GM12872 (cell line): ENCODE results near the gene CFAP161.

ENCODE experiments used
- TF ChIP-seq, protein P1 (sequence below): IDR thresholded peaks from 3 replicates; pipeline ENCODE4 v1.5.1; 2011; ENCODE audit warnings: low read depth, mild to moderate bottlenecking, low read length, moderate library complexity; ENCODE audit not compliant: insufficient read depth

The CFAP161 gene

DNA sequence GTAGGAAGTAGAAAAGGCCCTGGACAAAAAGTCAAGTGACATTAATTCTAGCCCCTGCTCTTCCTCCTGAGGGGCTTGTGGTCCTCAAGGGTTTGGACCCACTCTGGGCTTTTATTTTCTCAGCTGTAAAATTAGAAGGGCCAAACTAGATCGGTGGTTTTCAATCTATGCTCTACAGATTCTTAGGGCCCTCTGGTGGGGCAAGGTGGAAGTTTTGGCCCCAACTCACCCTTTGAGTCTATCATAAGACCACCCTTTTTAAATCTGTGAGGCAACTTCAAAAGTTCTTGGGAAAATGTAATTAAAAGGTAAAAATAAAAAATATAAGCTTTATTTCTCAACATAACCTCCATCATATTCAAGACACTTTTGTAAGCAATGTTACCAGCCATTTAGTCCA, 25.6 kb upstream of the CFAP161 start:
- TF ChIP-seq, protein P1, sequence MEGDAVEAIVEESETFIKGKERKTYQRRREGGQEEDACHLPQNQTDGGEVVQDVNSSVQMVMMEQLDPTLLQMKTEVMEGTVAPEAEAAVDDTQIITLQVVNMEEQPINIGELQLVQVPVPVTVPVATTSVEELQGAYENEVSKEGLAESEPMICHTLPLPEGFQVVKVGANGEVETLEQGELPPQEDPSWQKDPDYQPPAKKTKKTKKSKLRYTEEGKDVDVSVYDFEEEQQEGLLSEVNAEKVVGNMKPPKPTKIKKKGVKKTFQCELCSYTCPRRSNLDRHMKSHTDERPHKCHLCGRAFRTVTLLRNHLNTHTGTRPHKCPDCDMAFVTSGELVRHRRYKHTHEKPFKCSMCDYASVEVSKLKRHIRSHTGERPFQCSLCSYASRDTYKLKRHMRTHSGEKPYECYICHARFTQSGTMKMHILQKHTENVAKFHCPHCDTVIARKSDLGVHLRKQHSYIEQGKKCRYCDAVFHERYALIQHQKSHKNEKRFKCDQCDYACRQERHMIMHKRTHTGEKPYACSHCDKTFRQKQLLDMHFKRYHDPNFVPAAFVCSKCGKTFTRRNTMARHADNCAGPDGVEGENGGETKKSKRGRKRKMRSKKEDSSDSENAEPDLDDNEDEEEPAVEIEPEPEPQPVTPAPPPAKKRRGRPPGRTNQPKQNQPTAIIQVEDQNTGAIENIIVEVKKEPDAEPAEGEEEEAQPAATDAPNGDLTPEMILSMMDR, result peak; percentile 61

DNA sequence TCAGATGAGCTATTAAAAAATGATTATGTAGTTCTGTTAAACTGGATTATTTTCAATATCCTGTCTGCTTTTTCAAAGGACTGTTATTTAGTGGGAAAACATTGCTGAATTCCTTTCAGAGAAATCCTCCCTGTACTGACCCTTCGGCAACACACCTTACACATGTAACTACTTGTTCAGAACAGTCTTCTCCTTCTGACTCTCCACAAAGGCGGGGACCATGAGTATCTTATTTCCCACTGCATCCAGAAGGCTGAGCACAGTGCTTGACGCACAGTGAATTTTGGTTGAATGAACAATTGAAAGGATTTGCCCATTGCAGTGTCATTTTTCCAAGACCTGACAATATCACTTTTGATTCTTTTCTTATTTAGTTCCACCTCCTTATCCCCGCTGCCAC, 23.1 kb upstream of the CFAP161 start:
- TF ChIP-seq, protein P1, result no peak

DNA sequence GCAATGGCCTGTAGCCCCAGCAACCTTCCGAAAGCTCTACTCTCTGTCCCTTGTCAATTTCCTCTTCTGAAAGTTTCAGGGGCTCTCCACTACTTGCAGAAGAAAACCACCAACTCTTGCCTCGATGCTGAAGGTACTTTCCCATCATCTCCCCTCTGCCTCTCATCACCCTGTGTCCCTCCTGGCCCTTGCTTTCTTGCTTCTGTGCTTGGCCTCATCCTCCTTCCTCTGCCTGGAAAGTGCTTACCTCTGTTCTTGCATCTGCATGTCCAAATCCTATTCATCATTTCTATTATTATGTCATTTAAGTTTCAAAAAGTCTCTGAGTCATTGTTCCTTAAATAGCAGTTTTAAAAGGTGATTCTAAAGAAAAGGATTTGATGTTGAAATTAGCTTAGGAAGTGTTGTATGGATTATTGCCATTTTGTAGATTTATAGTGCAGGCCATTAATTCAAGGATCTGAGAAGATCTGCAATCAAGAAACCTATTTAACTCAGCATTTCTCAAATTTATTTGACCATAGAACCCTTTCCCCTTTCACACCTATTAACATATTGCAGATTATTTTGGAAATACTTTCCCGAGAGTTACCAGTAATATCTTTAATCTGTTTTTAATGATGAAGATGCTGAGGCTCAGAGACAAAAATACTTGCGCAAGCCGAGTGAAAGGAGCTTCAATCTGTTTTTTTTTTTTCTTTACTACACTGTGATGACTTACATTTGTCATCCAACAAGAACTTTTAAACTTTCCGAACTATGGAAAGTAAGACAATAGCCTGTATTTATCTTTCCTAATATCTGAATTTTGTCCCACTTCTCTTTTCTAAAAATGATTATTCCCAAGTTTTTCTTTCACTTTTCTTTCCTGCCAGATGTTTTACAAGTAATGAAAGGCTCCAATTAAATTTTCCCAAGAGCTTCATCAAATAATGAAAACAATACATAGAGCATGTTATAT, 22.3 kb upstream of the CFAP161 start:
- TF ChIP-seq, protein P1, result no peak

DNA sequence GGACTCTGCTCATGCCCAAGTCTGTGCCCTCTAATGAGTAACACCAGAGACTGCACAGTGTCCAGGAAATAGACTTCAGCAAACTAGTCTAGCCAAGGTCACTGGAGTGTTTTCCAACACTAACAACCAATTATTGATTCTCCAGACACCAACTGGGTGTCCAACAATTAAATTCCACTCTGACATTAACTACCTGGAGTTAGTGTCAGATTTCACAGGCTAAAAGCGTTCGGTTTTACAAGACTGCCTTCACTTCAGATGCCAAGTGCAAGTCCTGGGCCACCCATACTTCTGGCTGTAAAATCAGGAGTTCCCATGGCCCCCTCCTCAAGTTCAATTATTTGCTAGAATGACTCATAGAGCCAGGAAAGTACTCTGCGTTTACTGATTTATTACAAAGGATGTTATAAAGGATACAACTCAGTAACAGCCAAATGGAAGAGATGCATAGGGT, 20.8 kb upstream of the CFAP161 start:
- TF ChIP-seq, protein P1, result no peak

DNA sequence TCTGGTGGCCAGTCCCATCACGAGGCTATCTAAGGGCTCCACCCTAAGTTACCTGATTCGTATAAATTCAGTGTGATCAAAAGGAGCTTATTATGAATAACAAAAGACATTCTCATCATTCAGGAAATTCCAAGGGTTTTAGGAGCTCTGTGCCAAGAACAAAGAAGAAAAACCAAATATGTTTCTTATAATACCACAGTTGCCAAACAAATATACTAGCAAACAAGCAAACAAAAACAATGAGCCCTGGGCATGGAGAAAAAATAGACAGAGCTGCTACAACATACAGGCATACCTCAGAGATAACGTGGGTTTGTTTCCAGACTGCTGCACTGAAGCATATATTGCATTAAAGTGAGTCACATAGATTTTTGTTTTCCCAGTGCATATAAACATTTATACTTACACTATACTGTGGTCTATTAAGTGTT, 20.2 kb upstream of the CFAP161 start:
- TF ChIP-seq, protein P1, result no peak

DNA sequence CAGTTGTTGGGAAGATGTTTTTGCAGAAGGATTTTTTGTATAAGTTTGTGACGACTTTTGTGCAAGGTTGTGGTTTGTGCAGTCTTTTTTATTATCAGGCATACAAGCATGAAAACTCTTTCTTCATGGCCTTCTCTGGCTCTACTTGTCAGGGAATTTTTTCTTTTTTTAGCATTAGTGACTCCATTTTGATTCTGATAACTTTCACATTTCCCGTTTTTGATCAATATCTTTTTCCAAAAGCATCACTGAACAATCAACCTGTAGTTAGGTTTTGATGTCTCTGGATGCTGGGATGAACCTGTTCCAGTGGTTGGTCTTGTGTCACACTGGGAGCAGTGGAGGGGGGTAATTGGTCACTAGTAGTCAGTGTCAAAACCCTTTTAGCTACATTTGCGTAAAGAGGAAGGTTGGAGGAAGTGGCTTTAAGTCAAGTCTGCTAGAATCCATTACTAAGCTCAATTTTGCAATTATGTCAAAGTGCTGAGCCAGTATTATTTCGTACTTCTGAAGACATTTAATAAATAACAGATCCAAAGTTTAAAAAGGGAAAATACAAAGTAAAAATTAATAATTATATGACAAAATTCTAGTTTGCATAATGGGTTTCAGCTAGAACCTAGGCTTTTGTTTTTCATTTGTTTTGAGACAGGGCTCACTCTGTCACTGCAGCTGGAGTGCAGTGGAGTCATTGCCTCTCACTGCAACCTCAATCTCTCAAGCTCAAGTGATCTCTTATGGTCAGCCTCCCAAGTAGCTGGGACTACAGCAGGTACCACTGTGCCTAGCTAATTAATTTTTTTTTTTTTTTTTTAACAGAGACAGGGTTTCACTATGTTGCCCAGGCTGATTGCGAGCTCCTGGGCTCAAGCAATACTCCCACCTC, 18.8 kb upstream of the CFAP161 start:
- TF ChIP-seq, protein P1, result no peak

DNA sequence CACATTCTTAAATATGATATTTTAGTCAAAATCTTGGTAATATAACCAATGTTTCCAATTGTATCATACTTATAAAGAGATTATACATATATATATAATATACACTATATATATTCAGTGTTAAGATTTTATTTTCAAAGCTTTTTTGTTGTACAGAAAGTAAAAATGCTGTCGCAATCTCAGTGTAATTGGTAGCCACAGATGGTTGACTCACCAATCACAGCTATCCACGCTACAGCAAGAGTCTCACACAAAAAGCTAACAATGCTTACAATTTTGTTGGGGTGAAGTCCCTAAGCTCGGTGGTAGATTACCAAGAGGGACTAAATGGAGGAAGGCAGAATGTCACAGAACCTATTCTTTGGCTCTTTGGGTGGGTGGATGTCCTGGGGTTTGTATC, 16.9 kb upstream of the CFAP161 start:
- TF ChIP-seq, protein P1, result no peak
